HepG2 (cell line): ENCODE data around the gene DAB2IP. TPM values are rescaled to one million over a fixed set of nuclear protein-coding genes. Genes with fewer than 3 reads are reported as not detected.

Source experiments
- ATAC-seq: fragments of 200-7000 bp; cut with Tn5 transposase; 3 replicates; pipeline ENCODE4 v1.9.1; 2020; ENCODE audit warnings: mild to moderate bottlenecking, moderate library complexity
- BruUV-seq: library from RNA; stranded (reverse); fragments of 400-500 nt; replicated peaks from 2 replicates; lab custom pipeline; 2021; lab: Mats Ljungman, UMichigan
- CTCF ChIA-PET: fragments of 300-600 bp; formaldehyde crosslinking; extraction: SDS; loops from one replicate; lab custom pipeline; 2021; ENCODE audit warnings: low total read pairs, inconsistent platforms, low intra/inter-chr PET ratio; lab: Yijun Ruan, JAX
- POLR2A ChIA-PET: fragments of 350-600 bp; sonication (Branson Sonifier 250); formaldehyde crosslinking; loops from one replicate; lab custom pipeline; 2020; ENCODE audit warnings: antibody characterized with exemption, inconsistent platforms; lab: Yijun Ruan, JAX
- DNase-seq: peaks from one replicate; pipeline ENCODE4 v3.0.0-alpha.2; 2015; ENCODE audit warnings: low spot score
- FAIRE-seq: peaks from 3 replicates; lab custom pipeline; 2011; peaks lifted over from hg19 to GRCh38; lab: Jason Lieb, UNC
- H2AFZ ChIP-seq: one replicate; pipeline ENCODE4 v1.6.1; 2011; ENCODE audit warnings: low read length, inconsistent platforms
- H3K27ac ChIP-seq: fragments of 300-600 bp; 3 replicates; pipeline ENCODE4 v1.8.0; 2011; ENCODE audit warnings: mixed run types, mild to moderate bottlenecking, mixed read lengths, low read length, inconsistent platforms; ENCODE audit not compliant: insufficient read depth; ENCODE audit errors: extremely low read length
- H3K27me3 ChIP-seq, 2 experiments: fragments of 200-600 bp in 1 of 2; 2 replicates in 1 of 2; 3 replicates in 1 of 2; pipeline versions ENCODE4 v1.6.0 to v1.8.0; 2011; ENCODE audit warnings: low read length in 2 of 2, mild to moderate bottlenecking in 2 of 2, moderate library complexity in 2 of 2, inconsistent platforms in 1 of 2; ENCODE audit not compliant: insufficient read depth in 2 of 2, control insufficient read depth in 1 of 2
- H3K36me3 ChIP-seq, 2 experiments: fragments of 200-600 bp in 1 of 2; replicated peaks in 1 of 2; 2 replicates in 1 of 2; 3 replicates in 1 of 2; pipeline versions ENCODE4 v1.5.1 to v1.8.0; 2011; ENCODE audit warnings: low read length in 2 of 2, inconsistent platforms in 1 of 2; ENCODE audit not compliant: insufficient read depth in 2 of 2, control insufficient read depth in 1 of 2
- H3K4me1 ChIP-seq: 2 replicates; pipeline ENCODE4 v1.5.1; 2012; ENCODE audit warnings: low read length, inconsistent platforms; ENCODE audit not compliant: insufficient read depth
- H3K4me2 ChIP-seq: 2 replicates; pipeline ENCODE4 v1.6.0; 2011; ENCODE audit warnings: low read depth, low read length, inconsistent platforms
- H3K4me3 ChIP-seq, 3 experiments: fragments of 200-600 bp in 1 of 3; sonication (generic), shearing (Covaris generic) in 1 of 3; replicated peaks in 1 of 3; 2 replicates each; pipeline ENCODE4 v1.5.1; 2011 to 2016; ENCODE audit warnings: low read length in 3 of 3, inconsistent platforms in 2 of 3, low read depth in 2 of 3, mild to moderate bottlenecking in 2 of 3, control low read depth in 1 of 3, mixed read lengths in 1 of 3; ENCODE audit not compliant: insufficient read depth in 1 of 3
- H3K79me2 ChIP-seq: one replicate; pipeline ENCODE4 v1.6.1; 2011; ENCODE audit warnings: low read length, inconsistent platforms; ENCODE audit not compliant: insufficient read depth
- H3K9ac ChIP-seq: 2 replicates; pipeline ENCODE4 v1.6.0; 2011; ENCODE audit warnings: mild to moderate bottlenecking, low read depth, low read length, inconsistent platforms; ENCODE audit not compliant: insufficient read depth
- H3K9me3 ChIP-seq: 2 replicates; pipeline ENCODE4 v1.5.1; 2012; ENCODE audit warnings: mild to moderate bottlenecking, low read length
- H4K20me1 ChIP-seq: 2 replicates; pipeline ENCODE4 v1.6.0; 2011; ENCODE audit warnings: inconsistent platforms, mild to moderate bottlenecking, low read length, moderate library complexity; ENCODE audit not compliant: insufficient read depth
- AKAP8 ChIP-seq: sonication (generic); formaldehyde crosslinking; IDR thresholded peaks from 2 replicates; pipeline ENCODE4 v1.5.1; 2020; ENCODE audit warnings: mild to moderate bottlenecking, missing genetic modification reagents
- ATRX ChIP-seq: sonication (generic); formaldehyde crosslinking; IDR thresholded peaks from 2 replicates; pipeline ENCODE4 v1.4.0; 2020; ENCODE audit warnings: missing genetic modification reagents, borderline replicate concordance
- CCDC6 ChIP-seq: sonication (generic); formaldehyde crosslinking; IDR thresholded peaks from 2 replicates; pipeline ENCODE4 v1.8.1; 2022; ENCODE audit warnings: mild to moderate bottlenecking, missing genetic modification reagents, moderate library complexity
- ELF4 ChIP-seq: sonication (generic); formaldehyde crosslinking; IDR thresholded peaks from 2 replicates; pipeline ENCODE4 v1.5.0; 2020; ENCODE audit warnings: missing genetic modification reagents, mild to moderate bottlenecking, moderate library complexity, borderline replicate concordance
- NBN ChIP-seq: fragments of 450-650 bp; conservative IDR thresholded peaks from 2 replicates; pipeline ENCODE4 v1.6.1; 2017
- SALL1 ChIP-seq: sonication (generic); formaldehyde crosslinking; IDR thresholded peaks from 2 replicates; pipeline ENCODE4 v1.8.0; 2022; ENCODE audit warnings: mild to moderate bottlenecking, missing genetic modification reagents
- SPEN ChIP-seq: sonication (generic); formaldehyde crosslinking; IDR thresholded peaks from 2 replicates; pipeline ENCODE4 v1.5.1; 2020; ENCODE audit warnings: low read depth, mild to moderate bottlenecking, missing genetic modification reagents
- YEATS2 ChIP-seq: sonication (generic); formaldehyde crosslinking; IDR thresholded peaks from 2 replicates; pipeline ENCODE4 v1.4.0; 2020; ENCODE audit warnings: missing genetic modification reagents, borderline replicate concordance
- ZBTB42 ChIP-seq: sonication (generic); formaldehyde crosslinking; IDR thresholded peaks from 2 replicates; pipeline ENCODE4 v1.5.0; 2020; ENCODE audit warnings: mild to moderate bottlenecking, missing genetic modification reagents
- ZNF558 ChIP-seq: sonication (generic); formaldehyde crosslinking; IDR thresholded peaks from 2 replicates; pipeline ENCODE4 v1.9.0; 2022; ENCODE audit warnings: mild to moderate bottlenecking, missing genetic modification reagents, borderline replicate concordance
- ZNF652 ChIP-seq: IDR thresholded peaks from 2 replicates; pipeline ENCODE4 v1.6.1; 2016; ENCODE audit warnings: low read depth, borderline replicate concordance
- ZSCAN21 ChIP-seq: sonication (generic); formaldehyde crosslinking; IDR thresholded peaks from 2 replicates; pipeline ENCODE4 v1.8.0; 2022; ENCODE audit warnings: mild to moderate bottlenecking, missing genetic modification reagents, moderate library complexity, borderline replicate concordance
- ZSCAN25 ChIP-seq: sonication (generic); formaldehyde crosslinking; IDR thresholded peaks from 2 replicates; pipeline ENCODE4 v1.8.0; 2022; ENCODE audit warnings: mild to moderate bottlenecking, missing genetic modification reagents
- ZSCAN31 ChIP-seq: sonication (generic); formaldehyde crosslinking; IDR thresholded peaks from 2 replicates; pipeline ENCODE4 v1.5.0; 2020; ENCODE audit warnings: low read depth, mild to moderate bottlenecking, missing genetic modification reagents
- WGBS: methylation state at CpG from one replicate; pipeline ENCODE4 v1.1.6; 2017; ENCODE audit warnings: low lambda C conversion rate; 5-methylcytosine and 5-hydroxymethylcytosine counted together
- in situ Hi-C: cut with HindIII; loops from 2 replicates; pipeline ENCODE4 v1.10.0; 2017; ENCODE audit warnings: low pct_unique_long_range_greater_than_20kb; ENCODE audit not compliant: extremely low pct_ligation_motif_present
- intact Hi-C: fragments of 100-400 bp; cut with micrococcal nuclease; formaldehyde crosslinking; loops from one replicate; pipeline ENCODE4 v1.10.0; 2022; ENCODE audit not compliant: unreplicated experiment
- polyA plus RNA-seq, 8 experiments: library from polyadenylated mRNA; depleted of rRNA in 3 of 8; stranded (reverse) in 7 of 8; unstranded in 1 of 8; fragments of >200 nt; fragmentation: Illumina TruSeq in 4 of 8; extraction: Trizol in 4 of 8; gene quantifications; 2 replicates each; pipeline versions ENCODE4 v1.2.1 to v1.2.3, GENCODE V29; 2011 to 2016; ENCODE audit warnings: low read depth in 4 of 8, missing spikeins in 1 of 8, mixed read lengths in 1 of 8; ENCODE audit not compliant: insufficient read depth in 1 of 8
- total RNA-seq, 5 experiments: library from RNA; depleted of rRNA; stranded (reverse); fragments of >200 nt; fragmentation: Illumina TruSeq; extraction: Trizol; gene quantifications; 2 replicates each; pipeline ENCODE4 v1.2.3, GENCODE V29; 2016; ENCODE audit warnings: low read depth in 1 of 5

DAB2IP gene
- total and polyA plus RNA-seq, 2 of the 13 experiments (the other 11 are each of a cell fraction or from before 2014, with no cell fraction given), result 25.3 to 37.9 TPM

DNA sequence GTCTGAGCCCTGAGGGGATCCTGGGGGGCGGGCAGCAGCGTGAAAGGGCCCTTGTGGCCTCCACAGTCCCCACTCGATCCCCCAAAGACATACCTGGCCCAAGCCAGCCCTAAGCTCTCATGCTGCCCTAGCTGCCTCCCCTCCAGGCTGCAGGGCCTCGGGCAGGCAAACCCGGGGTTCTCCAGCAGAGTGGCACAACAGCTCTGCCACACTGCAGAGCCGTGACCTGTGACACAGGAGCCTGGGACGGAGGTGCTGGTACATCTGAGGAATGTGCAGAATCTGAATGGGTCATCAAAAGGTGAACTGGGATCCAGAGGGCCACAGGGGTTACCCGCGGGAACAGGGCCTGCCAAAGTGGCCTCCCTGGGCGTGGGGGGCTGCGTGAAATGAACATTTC lies 163.2 kb downstream of the DAB2IP start:
- H3K36me3 ChIP-seq, result no peaks in the 10 kb centered on the region
- H3K4me2 ChIP-seq, result no peak overlapping the region
- H3K27me3 ChIP-seq, result peaks cover 1 to 71% of the 10 kb centered on the region in 2 experiments; a peak in 4 of 5 replicates
- ChIA-PET POLR2A (no interaction called here), CTCF (no interaction called here)
- intact Hi-C loops (no loop called here), in situ Hi-C loops (no loop called here)
- ATAC-seq (no peak), DNase-seq (no peak), FAIRE-seq (no peak)
- H3K4me1 ChIP-seq, result peaks cover 10% of the 10 kb centered on the region; the same call in 1 of the 2 replicates
- no peak overlapping the region for H3K9ac ChIP-seq
- H3K79me2 ChIP-seq, result no peaks in the 10 kb centered on the region
- TF ChIP-seq SPEN (CRISPR knock-in tag), result no peak
- no peak for TF ChIP-seq ZNF558 (CRISPR knock-in tag)
- TF ChIP-seq ELF4, result no peak
- no peak for TF ChIP-seq ZSCAN21 (CRISPR knock-in tag)
- no peak for TF ChIP-seq AKAP8 (CRISPR knock-in tag)
- TF ChIP-seq CCDC6, result no peak
- TF ChIP-seq ZNF652, result no peak
- no peak for TF ChIP-seq NBN
- no peak for TF ChIP-seq ZBTB42
- TF ChIP-seq ZSCAN25 (CRISPR knock-in tag), result no peak
- no peak for TF ChIP-seq YEATS2 (CRISPR knock-in tag)
- no peak for TF ChIP-seq SALL1 (CRISPR knock-in tag)
- TF ChIP-seq ZSCAN31 (CRISPR knock-in tag), result no peak
- TF ChIP-seq ATRX, result no peak
- no TSS peak for BruUV-seq
- H4K20me1 ChIP-seq, result no peaks in the 10 kb centered on the region
- H3K4me3 ChIP-seq, result no peak overlapping the region
- no peak overlapping the region for H3K27ac ChIP-seq
- WGBS, result 15% methylated on average over 5 of the region's 11 CpGs
- no peaks in the 10 kb centered on the region for H3K9me3 ChIP-seq
- no peak overlapping the region for H2AFZ ChIP-seq
